DMS53 treated with DMSO at 0.1 percent for 48 hours (cell line): Measurements from ENCODE around the gene CAMSAP1.

Source experiments
- DNase-seq: peaks from one replicate; lab custom pipeline; 2025; ENCODE audit not compliant: unreplicated experiment; lab: John Stamatoyannopoulos, UW

CAMSAP1 gene

DNA sequence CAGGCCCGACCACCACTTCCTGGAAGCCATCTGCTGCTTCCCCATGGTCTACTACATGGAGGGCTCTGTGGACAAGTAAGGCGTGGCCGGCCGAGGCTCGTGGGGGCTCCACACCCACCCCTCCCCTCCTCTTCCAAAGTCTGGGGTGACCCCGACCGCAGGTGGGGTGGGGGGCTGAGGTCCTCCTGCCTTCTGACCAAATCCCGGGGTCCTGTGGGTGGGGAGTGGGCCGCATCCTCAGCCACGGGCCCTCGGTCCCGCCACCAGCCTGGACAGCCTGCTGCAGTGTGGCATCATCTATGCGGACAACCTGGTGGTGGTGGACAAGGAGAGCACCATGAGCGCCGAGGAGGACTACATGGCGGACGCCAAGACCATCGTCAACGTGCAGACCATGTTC is 128.9 kb downstream of the CAMSAP1 start:
- no peak for DNase-seq

- no peak for DNase-seq
Observed at GRCh38 chr9:135777623-135778177, 129.6 kb downstream of the CAMSAP1 start.

- no peak for DNase-seq
Observed at GRCh38 chr9:135776893-135777622, 130.3 kb downstream of the CAMSAP1 start.

DNA sequence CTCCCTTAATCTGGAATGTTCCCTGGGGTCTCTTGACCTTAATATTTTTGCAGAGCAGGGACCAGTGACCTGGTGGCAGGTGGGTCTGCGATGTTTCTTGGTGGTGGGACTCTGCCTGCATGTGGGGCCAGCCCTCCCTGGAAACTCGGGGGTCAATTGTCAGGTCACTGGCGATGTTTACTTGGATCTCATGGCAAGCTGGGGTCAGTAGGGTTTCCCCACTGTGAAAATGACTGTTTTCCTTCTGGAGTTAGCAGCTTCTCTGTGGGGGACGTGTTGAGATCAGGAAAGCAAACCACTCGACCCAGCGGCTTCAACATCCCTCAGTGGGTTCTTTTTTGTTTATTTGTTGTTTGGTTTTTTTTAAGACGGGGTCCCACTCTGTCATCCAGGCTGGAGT is 131.4 kb downstream of the CAMSAP1 start:
- no peak for DNase-seq

GRCh38 chr9:135774794-135775525 is 132.4 kb downstream of the CAMSAP1 start:
- DNase-seq = no peak

DNA sequence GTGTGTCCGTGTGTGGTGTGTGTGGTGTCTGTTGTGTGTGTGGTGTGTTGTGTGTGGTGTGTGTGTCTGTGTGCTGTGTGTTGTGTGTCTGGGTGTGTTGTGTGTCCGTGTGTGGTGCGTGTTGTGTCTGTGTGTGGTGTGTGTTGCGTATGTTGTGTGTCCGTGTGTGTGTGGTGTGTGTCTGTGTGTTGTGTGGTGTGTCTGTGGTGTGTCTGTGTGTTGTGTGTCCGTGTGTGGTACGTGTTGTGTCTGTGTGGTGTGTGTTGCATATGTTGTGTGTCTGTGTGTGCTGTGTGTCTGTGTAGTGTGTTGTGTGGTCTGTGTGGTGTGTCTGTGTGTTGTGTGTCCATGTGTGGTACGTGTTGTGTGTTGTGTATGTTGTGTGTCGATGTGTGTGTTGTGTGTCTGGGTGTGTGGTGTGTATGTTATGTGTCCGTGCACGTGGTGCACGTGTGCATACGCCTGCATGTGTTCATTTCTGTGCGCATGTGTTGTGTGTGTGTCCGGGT is 133.1 kb downstream of the CAMSAP1 start:
- DNase-seq = no peak

- no peak for DNase-seq
Observed at GRCh38 chr9:135773530-135774238, 133.7 kb downstream of the CAMSAP1 start.

- DNase-seq = no peak
Observed at GRCh38 chr9:135772702-135773493, 134.4 kb downstream of the CAMSAP1 start.

DNA sequence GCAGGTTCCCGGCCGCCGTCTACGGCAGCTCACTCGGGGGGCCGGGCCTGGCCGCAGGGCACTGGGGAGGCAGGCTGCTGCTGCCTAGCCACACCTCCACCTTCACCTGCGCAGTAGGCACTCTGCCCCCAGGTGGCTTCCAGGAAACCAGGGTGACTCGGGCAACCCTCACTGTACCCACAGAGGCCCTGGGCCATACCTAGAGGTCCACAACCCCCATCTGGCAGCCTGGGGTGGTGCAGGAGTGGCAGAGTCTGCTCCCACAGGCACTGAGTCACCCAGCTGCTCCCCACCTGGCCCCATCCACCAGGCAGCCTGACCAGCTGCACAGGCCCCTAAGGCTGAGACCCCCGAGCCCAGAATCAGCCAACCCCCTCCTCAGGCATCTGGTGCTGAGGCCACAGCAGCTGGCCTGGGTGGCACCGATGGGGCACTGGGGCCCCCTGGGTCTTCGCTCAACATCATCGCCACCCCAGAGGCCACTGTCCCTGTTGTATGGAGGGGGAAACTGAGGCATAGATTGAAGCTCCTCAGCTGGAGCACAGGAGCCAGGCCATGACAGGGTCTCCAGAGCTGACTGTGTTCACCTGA is 135.2 kb downstream of the CAMSAP1 start:
- no peak for DNase-seq

- no peak for DNase-seq
Observed at GRCh38 chr9:135771401-135772051, 135.8 kb downstream of the CAMSAP1 start.

DNA sequence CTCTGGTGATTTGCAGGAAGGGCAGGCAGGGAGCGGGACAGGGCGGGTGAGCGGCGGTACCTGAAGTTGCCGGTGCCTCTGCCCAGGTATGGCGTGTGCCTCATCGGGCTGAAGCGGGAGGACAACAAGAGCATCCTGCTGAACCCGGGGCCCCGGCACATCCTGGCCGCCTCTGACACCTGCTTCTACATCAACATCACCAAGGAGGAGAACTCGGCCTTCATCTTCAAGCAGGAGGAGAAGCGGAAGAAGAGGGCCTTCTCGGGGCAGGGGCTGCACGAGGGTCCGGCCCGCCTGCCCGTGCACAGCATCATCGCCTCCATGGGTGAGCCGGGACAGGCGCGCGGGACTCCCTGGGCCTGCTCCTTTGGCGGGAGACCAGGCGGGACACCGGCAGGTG is 136.6 kb downstream of the CAMSAP1 start:
- no peak for DNase-seq

DNA sequence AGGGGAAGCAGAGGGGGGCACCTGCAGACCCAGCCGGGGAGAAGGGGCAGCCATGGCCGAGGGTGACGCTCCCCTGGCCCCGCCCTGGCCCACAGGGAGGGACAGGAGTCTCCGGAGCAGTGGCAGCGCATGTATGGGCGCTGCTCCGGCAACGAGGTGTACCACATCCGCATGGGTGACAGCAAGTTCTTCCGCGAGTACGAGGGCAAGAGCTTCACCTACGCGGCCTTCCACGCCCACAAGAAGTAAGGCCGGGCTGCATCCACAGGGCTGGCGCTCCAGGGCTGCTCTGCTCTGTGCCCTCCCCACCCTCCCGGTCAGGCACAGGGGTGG is 137.2 kb downstream of the CAMSAP1 start:
- peak; percentile 37 for DNase-seq

DNA sequence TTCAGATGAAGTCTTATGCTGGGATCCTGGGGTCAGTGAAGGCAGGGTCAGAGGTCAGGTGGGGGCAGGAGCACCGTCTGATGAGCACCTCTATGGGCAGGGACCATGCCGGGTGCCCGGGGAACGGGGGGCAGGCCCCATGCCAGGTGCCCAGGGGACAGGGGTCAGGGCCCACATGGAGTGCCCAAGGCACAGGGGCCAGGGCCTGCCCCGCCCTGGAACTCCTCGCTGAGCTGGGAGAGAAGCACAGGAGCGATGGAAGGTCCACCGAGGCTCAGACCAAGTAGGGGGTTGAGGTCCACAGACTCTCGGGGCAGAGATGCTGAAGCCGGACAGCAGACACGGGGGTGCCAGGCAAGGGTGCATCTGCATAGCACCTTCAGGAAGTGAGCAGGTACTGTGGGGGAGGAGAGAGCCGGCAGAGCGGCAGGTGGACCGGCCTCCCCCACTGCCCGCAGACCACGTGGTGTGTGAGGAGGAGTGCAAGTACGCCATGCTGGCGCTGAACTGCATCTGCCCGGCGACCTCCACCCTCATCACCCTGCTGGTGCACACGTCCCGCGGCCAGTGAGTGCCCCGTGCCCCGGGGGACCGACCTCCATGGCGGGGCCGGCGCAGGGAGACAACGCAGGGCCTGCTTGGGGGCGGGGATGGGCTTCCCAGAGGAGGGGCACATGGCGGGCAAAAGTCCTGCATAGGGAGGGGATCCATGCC is 137.7 kb downstream of the CAMSAP1 start:
- DNase-seq = peak; percentile 26

GRCh38 chr9:135768516-135769218 is 138.7 kb downstream of the CAMSAP1 start:
- DNase-seq = no peak

GRCh38 chr9:135766707-135767106 is 140.6 kb downstream of the CAMSAP1 start:
- DNase-seq = no peak

- DNase-seq = no peak
Observed at GRCh38 chr9:135766251-135766650, 141.1 kb downstream of the CAMSAP1 start.

- no peak for DNase-seq
Observed at GRCh38 chr9:135765416-135765815, 141.9 kb downstream of the CAMSAP1 start.

- no peak for DNase-seq
Observed at GRCh38 chr9:135764731-135765130, 142.6 kb downstream of the CAMSAP1 start.
